ENCODE results near the gene AOC1.
"Not testable (repeated sequence)": the region's sequence is repeated elsewhere in the genome, so short reads cannot be mapped to it uniquely, and the experiment has no call there.

AOC1 gene

DNA sequence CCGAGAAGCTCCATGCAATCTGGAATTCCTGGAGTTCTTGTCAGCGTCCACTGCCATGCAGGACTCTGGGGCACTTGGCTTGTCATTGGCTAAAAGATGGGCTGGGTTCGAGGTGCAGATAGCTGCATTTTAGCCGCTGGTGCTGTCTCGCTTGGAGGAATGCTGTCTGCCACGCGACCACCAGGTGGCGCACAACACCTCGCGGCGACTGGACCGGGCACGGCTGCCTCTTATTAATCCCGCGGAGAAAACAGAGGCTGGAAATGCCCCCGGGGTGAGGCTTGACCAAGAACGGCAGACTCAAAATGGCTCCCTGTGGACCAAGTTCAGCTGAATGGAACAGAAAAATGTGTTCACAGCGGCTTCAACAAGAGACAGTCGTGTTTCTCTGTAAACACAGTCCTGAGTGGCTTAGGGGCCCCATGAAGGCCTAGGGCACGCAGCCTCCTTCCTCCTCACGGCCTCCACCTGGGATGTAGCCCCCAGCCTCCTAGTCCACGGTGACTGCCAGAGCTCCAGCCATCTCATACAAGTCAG is 46.2 kb downstream of the AOC1 start:
- DNase-seq, result peak; percentile 82

GRCh38 chr7:150900675-150901074 is 48.4 kb downstream of the AOC1 start:
- DNase-seq, result no peak

DNA sequence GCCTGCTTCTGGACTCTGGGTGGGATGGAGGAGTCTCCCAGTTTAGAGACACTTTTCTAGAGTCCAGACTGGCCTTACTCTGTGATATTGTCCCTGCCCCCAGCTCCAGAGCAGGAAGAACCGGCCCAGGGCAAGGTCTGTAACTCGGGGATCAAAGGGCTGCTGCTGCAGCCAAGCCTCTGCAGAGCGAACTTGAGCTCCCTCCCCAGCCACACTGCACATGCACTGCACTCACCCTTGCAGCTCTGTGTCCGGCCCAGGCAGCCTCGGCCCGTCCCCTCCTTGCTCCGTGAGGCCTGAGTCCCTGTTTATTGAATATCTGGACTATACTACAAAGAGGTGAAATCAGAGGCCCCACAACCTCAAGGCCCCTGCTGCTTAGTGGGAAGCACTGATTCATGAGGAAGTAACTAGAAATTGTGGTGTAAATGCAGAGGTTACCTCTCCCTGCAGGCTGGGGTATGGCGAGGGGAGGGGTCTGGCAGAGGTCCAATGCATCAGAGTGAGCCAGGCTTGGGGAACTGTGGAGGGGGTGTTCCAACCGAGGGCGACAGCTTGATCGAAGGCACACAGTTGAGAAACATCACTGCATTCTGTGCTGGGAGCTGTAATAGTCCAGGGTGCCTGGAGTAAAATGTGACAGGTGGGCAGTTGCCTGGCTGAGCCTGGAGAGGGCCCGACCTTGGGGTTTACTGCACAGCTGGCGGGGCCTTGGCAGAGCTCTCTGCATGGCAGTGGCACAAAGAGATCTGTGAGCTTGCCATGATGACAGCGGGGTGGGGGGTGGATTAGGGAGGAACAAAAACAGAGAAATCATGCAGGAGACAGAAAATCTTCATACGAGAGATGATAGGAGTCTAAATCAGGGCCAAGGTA is 49.1 kb downstream of the AOC1 start:
- no peak for DNase-seq

DNA sequence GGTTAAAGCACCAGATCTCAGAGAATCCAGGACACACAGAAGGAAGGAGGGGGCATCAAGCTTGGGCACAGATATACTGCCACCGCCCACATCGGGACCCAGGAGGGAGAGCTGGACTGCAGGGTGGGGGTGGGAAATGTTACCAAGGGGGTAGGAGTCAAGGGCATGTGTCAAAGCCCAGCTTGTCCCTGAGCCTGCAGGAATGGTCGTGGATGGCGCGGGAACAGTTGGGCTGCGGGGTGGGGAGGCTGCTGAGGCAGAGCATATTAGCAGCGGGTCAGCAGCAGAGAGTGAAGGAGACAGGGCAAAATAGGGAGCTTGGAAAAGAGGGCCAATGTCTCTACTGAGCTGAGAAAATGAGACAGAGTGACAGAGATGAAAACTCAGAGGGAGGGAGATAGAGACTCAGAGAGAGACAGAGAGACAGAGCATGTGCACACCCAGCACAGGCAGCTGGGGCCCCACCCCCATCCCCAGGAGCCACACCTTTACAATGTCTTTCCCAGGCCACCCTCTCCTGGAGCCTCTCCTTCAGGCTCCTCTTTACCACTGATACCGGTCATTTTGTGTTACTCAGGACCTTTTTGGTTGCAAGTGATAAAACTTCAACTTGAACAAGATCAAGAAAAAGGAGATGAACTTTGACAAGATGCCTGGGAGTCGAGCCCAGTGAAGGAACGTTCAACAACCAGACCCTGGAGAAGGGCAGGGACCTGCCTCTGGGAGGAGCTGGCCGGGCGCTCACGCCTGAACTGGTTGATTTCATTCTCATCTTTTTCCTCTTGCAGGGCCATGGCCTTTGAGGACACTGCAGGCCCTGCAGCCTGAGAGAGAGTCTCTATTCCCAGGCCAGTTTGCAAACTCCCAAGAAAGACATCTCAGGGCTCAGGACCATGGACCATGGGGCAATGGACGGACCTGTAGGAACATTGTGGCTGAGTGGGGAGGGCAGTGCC is 50.0 kb downstream of the AOC1 start:
- no peak for DNase-seq

DNA sequence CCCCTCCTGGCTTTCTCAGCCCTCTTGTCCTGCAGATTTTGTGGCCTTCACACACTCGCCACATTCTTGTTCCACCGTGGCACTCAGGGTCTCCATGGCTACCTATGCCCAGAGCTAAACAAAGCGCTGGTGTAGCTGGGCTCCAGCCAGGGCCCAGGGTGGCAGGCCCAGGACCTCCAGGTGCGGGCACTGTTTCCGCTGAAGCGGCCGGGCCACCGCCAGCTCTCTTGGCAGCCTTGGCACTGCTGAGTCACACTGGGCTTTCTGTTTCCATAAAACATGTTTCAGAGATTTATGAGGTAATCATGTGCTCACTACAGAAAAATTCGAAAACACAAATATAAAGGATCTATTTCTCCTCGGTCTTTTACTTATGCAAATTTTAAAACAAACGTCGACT is 51.3 kb downstream of the AOC1 start:
- no peak for DNase-seq

DNA sequence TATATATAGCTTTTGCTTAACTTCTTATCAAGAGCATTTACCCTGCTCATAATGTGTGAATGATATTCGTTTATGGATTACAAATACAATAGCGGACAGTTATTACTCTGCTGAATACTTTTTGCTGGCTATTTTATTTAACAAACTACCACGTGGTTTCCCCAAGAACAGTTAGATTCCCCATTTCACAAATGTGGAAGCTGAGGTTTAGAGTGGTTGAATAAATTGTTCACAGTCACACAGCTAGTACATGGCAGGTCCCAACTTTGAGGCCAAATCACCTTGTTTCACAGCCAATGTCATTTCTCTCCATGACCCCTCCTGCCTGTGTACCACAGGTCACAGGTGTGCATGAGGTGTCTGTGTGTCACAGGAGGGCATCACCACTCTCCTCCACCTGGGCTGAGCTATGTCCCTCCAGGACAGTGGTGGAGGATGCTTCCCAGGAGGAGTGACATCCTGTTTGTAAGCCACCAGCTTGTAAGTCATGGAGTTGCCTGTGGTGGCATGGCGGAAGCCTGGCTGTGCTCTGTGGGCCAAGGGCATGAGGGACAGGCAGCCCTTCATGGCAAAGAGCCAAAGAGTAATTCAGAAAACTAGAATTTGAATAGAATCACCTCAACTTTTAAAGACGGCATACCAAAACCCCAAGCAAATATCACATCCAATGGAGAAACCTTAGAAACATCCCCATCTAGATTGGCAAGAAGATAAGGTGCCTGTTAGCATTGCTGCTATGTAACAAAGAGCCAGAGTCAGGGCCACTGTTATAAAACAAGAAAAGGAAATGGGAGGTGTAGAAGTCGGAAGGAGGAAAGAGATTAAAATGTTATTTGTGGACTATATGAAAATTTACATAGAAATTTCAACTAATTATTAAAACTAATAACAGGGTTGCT is 51.9 kb downstream of the AOC1 start:
- no peak for DNase-seq

DNA sequence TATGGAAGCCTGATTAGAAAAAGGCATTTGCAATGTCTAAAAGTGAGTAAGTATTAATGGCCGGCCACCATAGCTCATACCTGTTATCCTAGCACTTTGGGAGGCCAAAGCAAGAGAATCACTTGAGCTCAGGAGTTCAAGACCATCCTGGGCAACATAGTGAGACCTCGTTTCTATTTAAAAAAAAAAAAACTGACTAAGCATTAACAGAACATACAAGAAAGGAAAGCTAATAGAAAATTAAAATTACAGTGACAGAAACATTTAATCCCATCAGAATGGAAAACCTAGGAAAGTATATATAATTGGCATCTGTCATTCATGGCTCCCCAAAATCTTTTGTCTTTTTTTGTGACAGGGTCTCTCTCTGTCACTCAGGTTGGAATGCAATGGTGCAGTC is 55.9 kb downstream of the AOC1 start:
- no peak for DNase-seq

GRCh38 chr7:150909200-150909995 is 57.1 kb downstream of the AOC1 start:
- peak; percentile 16 for DNase-seq

- DNase-seq, result not testable (repeated sequence)
Measured at GRCh38 chr7:150910305-150910995, 58.1 kb downstream of the AOC1 start.

- no peak for DNase-seq
Measured at GRCh38 chr7:150910996-150911422, 58.7 kb downstream of the AOC1 start.
